Body of pancreas (tissue), 4 donors: Measurements from ENCODE around the gene PISD. TPM values are rescaled to one million over a fixed set of nuclear protein-coding genes. Genes with fewer than 3 reads are reported as not detected.

Experiments
- ATAC-seq: fragments of 150-250 bp; one replicate; pipeline ENCODE4 v1.9.1; 2016
- DNase-seq, 4 donors: peaks; one replicate each; pipeline ENCODE4 v3.0.0-alpha.2; 2019
- H3K27ac ChIP-seq, 4 donors: fragments of 200-600 bp; sonication (generic); 1 replicate in 3 of 4; 2 replicates in 1 of 4; pipeline versions ENCODE4 v1.5.1 to v1.6.1; 2016 to 2019; ENCODE audit warnings: mild to moderate bottlenecking in 1 of 4, mixed read lengths in 1 of 4, moderate library complexity in 1 of 4
- H3K27me3 ChIP-seq, 2 donors: fragments of 200-600 bp; sonication (generic); one replicate each; pipeline ENCODE4 v1.6.0; 2016; ENCODE audit warnings: mild to moderate bottlenecking in 1 of 2
- H3K36me3 ChIP-seq, 2 donors: fragments of 200-600 bp; sonication (generic); replicated peaks in 1 of 2; 2 replicates each; pipeline ENCODE4 v1.5.1; 2016; ENCODE audit warnings: low read depth in 2 of 2; ENCODE audit not compliant: insufficient read depth in 1 of 2
- H3K4me1 ChIP-seq: fragments of 200-600 bp; sonication (generic); one replicate; pipeline ENCODE4 v1.6.0; 2016
- H3K4me3 ChIP-seq, 2 donors: fragments of 200-600 bp; sonication (generic); 1 replicate in 1 of 2; 2 replicates in 1 of 2; pipeline ENCODE4 v1.5.1; 2016 to 2019
- H3K9me3 ChIP-seq, 3 donors: fragments of 200-600 bp; sonication (generic); 1 replicate in 2 of 3; 2 replicates in 1 of 3; pipeline ENCODE4 v1.5.1; 2016
- POLR2A ChIP-seq, 3 donors: fragments of 450-650 bp; IDR thresholded peaks; one replicate each; pipeline ENCODE4 v1.6.1; 2016; ENCODE audit warnings: antibody characterized with exemption in 3 of 3, mild to moderate bottlenecking in 2 of 3
- WGBS, 2 donors: methylation state at CpG; one replicate each; pipeline ENCODE4 v1.1.5; 2017; 5-methylcytosine and 5-hydroxymethylcytosine counted together
- intact Hi-C: fragments of 100-400 bp; cut with DNase I; formaldehyde crosslinking; loops from one replicate; pipeline ENCODE4 v1.15.1; 2023
- total RNA-seq, 2 donors: library from RNA; depleted of rRNA; stranded (reverse); fragments of >200 nt; gene quantifications; one replicate each; pipeline ENCODE4 v1.1.0, GENCODE V29; 2016
- TF ChIP-seq, protein P1 (sequence below), 7 experiments: fragments of 450-650 bp in 4 of 7; fragments of 200-600 bp in 3 of 7; sonication (generic) in 3 of 7; IDR thresholded peaks; one replicate each; pipeline ENCODE4 v1.5.1; 2016 to 2019; ENCODE audit warnings: antibody characterized with exemption in 7 of 7

The PISD gene
- total RNA-seq, 2 donors from 2014 or later, result 22.3 to 31.3 TPM

DNA sequence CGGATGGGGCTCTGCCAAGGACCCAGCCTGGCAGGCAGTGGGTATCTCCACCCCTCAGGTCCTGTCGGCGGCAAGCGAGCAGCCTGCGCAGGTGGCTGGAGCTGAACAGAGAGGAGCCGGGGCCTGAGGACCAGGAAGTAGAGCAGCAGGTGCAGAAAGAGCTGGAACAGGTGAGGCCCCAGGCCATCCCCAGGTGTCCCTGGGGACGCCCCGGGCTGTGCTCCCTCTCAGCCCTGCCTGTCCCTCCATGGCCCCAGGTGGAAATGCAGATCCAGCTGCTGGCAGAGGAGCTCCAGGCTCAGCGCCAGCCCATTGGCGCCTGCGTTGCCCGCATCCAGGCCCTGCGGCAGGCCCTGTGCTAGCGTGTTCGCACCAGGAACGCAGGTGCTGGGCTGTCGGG, 44.0 kb downstream of the PISD start:
- H3K27ac ChIP-seq, result no peak overlapping the region
- ATAC-seq (no peak), DNase-seq (no peak)
- no peaks in the 10 kb centered on the region for H3K4me1 ChIP-seq
- TF ChIP-seq, protein P1, sequence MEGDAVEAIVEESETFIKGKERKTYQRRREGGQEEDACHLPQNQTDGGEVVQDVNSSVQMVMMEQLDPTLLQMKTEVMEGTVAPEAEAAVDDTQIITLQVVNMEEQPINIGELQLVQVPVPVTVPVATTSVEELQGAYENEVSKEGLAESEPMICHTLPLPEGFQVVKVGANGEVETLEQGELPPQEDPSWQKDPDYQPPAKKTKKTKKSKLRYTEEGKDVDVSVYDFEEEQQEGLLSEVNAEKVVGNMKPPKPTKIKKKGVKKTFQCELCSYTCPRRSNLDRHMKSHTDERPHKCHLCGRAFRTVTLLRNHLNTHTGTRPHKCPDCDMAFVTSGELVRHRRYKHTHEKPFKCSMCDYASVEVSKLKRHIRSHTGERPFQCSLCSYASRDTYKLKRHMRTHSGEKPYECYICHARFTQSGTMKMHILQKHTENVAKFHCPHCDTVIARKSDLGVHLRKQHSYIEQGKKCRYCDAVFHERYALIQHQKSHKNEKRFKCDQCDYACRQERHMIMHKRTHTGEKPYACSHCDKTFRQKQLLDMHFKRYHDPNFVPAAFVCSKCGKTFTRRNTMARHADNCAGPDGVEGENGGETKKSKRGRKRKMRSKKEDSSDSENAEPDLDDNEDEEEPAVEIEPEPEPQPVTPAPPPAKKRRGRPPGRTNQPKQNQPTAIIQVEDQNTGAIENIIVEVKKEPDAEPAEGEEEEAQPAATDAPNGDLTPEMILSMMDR (IDR thresholded peaks at IDR 0.05), result no peak
- TF ChIP-seq POLR2A (IDR thresholded peaks at IDR 0.05), result no peak
- WGBS, 2 donors, result 91 to 92% methylated on average over 15 to 17 of the region's 17 CpGs
- peaks cover 7 to 13% of the 10 kb centered on the region in 2 donors for H3K36me3 ChIP-seq
- H3K9me3 ChIP-seq, result no peaks in the 10 kb centered on the region
- intact Hi-C loops, result no loop called here
- H3K27me3 ChIP-seq, result no peaks in the 10 kb centered on the region
- H3K4me3 ChIP-seq, result no peak overlapping the region

DNA sequence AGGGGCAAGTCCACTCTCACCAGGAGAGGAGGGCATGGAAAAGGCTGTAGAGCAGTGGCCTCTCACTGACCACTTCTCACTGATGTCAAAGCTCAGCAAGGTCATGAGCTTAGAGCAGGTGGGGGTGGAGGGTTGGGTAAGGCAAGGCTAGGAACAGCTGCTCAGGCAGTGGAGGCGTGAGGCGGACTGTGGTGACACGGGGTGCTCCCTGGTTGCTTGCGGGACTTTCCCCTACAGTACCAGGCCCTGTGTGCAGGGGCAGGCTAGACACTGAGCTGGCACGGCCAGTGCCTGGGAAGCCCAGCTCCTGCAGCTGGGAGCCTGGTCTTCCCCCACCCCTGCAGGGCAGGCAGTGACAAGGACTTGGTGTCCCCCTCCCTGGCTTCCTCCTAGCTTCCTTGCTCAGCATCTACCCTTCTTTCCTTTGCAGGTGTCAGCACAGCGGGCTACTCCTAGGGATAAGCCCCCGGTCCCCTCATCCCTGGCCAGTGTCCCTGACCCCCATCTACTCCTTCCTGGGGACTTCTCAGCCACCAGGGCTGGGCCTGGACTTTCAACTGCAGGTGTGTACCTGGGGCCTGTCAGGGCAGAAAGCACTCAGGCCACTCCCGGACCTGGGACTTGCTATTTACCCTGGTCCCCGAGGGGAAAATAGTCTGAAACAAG, 45.6 kb downstream of the PISD start:
- DNase-seq (no peak), ATAC-seq (no peak)
- no peaks in the 10 kb centered on the region for H3K4me1 ChIP-seq
- H3K9me3 ChIP-seq, result no peaks in the 10 kb centered on the region
- no peak overlapping the region for H3K4me3 ChIP-seq
- TF ChIP-seq POLR2A (IDR thresholded peaks at IDR 0.05), result no peak
- TF ChIP-seq, protein P1 (IDR thresholded peaks at IDR 0.05), result no peak
- H3K27me3 ChIP-seq, result no peaks in the 10 kb centered on the region
- WGBS, 2 donors, result 71 to 90% methylated on average over 5 to 8 of the region's 9 CpGs
- H3K36me3 ChIP-seq, result peaks cover 7 to 13% of the 10 kb centered on the region in 2 donors
- H3K27ac ChIP-seq, result no peak overlapping the region
- intact Hi-C loops, result no loop called here

DNA sequence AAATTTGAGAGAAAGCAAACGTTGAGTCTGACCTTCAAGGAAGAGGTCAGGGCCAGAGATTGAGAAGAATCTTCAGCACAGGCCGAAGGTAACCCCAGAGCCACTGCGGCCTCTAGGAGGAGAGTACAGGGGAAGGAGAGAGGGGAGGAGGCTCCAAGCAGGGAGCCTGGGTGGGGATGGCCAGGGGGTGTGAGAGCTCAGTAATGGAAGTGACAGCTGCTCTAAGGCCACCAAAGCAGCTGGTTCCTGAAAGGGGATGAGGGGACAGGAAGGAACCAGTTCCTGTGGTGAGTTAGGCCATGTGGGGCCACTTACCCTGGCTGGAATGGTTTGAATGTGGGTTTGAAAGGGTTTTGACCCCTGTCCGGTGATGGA, 46.1 kb downstream of the PISD start:
- 54 to 59% methylated on average over 4 of the region's 4 CpGs for WGBS, 2 donors
- TF ChIP-seq, protein P1 (IDR thresholded peaks at IDR 0.05), result no peak
- TF ChIP-seq POLR2A (IDR thresholded peaks at IDR 0.05), result no peak
- H3K9me3 ChIP-seq, result no peaks in the 10 kb centered on the region
- no peak for DNase-seq
- ATAC-seq, result no peak
- peak overlapping the region in 1 of 4 donors; percentile 2 for H3K27ac ChIP-seq
- H3K36me3 ChIP-seq, result peaks cover 7 to 13% of the 10 kb centered on the region in 2 donors
- no peaks in the 10 kb centered on the region for H3K27me3 ChIP-seq
- no peaks in the 10 kb centered on the region for H3K4me1 ChIP-seq
- no peak overlapping the region for H3K4me3 ChIP-seq
- intact Hi-C loops, result no loop called here

DNA sequence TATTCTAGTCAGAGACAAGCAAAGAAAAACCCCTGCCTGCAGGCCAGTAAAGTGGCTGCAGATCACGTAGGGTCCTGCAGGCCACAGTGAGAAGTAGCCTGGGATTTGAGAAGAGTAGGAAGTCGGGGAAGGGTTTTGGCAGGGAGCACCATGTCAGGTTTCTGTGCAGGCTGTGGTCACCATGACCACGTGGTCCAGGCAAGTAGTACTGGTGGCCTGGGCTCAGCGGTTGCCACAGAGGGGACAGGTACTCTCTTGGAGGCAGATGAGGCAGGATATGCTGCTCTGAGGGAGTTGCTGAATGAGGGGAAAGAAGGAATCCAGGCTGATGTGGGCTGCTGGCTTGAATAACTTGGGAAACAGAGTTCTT, 46.5 kb downstream of the PISD start:
- DNase-seq, result no peak
- H3K9me3 ChIP-seq, result no peaks in the 10 kb centered on the region
- no peak for ATAC-seq
- H3K4me3 ChIP-seq, result no peak overlapping the region
- intact Hi-C loops, result no loop called here
- H3K4me1 ChIP-seq, result no peaks in the 10 kb centered on the region
- peaks cover 7 to 13% of the 10 kb centered on the region in 2 donors for H3K36me3 ChIP-seq
- TF ChIP-seq, protein P1 (IDR thresholded peaks at IDR 0.05), result no peak
- no peak for TF ChIP-seq POLR2A (IDR thresholded peaks at IDR 0.05)
- 74 to 83% methylated on average over 4 of the region's 4 CpGs for WGBS, 2 donors
- no peaks in the 10 kb centered on the region for H3K27me3 ChIP-seq
- no peak overlapping the region for H3K27ac ChIP-seq
